T-helper 22 cell (primary cell): ENCODE data around the gene SV2B.

Experiments used
- DNase-seq: peaks from one replicate; pipeline ENCODE4 v3.0.0-alpha.2; 2020; ENCODE audit warnings: low read depth

The SV2B gene

GRCh38 chr15:91102546-91103330 lies 2.7 kb downstream of the SV2B start:
- DNase-seq, result no peak

GRCh38 chr15:91104111-91104510 lies 4.1 kb downstream of the SV2B start:
- DNase-seq, result no peak

GRCh38 chr15:91108421-91108820 lies 8.4 kb downstream of the SV2B start:
- no peak for DNase-seq

GRCh38 chr15:91109885-91110284 lies 9.8 kb downstream of the SV2B start:
- no peak for DNase-seq

GRCh38 chr15:91110407-91110806 lies 10.3 kb downstream of the SV2B start:
- DNase-seq, result no peak

DNA sequence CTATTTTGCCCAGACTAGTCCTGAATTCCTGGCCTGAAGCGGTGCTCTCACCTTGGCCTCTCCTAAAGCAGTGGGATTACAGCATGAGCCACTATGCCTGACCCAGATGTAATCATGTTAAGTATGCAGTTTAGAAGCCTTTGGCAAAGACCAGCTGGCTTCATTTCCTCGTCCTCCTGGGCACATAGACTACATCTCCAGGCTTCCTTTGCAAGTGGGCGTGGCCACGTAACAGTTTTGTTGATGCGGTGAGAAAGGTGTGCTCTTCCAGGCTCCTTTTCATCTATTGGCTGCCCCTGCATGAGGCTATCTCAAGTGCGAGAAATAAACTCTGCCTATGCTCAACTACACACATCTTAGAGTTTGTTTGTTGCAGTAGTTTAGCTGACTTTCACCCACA lies 13.0 kb downstream of the SV2B start:
- no peak for DNase-seq

- DNase-seq, result no peak
These were observed 14.2 kb downstream of the SV2B start for GRCh38 chr15:91114301-91114700.

DNA sequence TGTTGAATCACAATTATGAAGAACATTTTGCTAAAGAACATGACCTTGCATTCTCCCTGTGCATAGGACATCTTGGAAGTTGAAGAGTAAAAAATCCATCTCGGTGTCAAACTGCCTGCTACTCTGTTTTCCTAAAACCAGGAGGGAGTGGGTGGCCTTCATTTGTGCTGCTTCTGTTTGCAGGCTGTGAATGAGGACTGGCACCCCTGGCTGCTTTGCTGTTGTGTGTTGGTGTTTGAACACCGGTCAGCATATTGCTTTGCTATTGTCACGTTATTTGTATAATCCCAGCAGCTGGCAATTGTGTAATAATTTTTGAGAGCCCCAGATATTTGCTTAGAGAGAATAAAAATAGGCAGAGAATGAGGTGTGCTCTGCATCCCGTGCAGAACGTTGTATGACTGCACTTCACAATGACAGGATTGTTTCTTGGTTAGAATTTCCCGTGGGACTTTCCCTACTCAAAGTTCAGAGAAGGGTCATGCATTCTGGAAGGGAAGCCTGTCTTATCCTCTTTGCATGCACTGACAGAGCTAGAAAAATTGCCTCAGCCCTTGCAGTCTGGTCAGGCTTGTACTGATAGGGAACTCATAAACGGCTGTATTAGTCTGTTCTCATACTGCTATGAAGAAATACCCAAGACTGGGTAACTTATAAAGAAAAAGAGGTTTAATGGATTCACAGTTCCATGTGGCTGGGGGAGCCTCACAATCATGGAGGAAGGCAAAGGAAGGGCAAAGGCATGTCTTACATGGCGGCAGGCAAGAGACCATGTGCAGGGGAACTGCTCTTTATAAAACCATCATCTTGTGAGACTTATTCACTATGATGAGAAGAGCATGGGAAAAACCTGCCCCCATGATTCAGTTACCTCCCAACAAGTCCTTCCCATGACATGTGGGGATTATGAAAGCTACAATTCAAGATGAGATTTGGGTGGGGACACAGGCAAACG lies 16.3 kb downstream of the SV2B start:
- no peak for DNase-seq

DNA sequence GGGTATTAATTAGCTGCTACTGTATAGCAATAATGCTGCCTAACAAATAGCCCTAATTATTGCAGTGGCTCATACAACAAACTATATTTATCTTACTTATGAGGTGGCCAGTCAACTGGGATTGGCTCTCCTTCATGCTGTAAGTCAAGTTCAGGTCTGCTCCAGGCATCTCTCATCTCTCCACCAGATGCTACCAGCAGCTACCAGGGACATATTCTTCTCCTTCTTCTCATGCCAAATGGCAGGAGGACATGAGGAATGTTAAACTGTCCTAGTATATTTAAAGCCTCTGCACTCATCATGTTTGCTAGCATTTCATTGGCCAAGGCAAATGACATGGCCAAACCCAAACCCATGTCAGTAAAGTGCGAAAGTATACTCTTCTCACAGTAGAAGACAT lies 17.3 kb downstream of the SV2B start:
- DNase-seq, result no peak

- DNase-seq, result no peak
These were observed 18.9 kb downstream of the SV2B start for GRCh38 chr15:91118817-91119590.

DNA sequence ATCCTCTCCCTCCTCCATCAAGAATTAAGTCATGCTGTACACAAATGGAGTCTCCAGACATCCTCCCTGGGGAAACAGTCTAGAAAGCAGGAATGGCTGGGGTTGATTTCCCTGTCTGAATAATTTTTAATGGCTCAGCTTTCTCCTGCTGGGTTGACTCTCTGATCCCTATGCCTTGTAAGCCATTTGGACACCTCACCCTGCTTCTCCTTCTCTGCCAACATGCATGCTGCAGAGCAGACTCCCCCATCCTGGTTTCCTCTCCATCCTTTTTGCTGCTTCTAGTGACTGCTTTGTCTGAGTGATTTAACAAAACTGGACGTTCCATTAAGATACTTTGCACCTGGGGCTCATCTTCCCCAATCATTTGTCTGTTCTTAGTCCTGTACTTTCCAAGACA lies 22.2 kb downstream of the SV2B start:
- no peak for DNase-seq

DNA sequence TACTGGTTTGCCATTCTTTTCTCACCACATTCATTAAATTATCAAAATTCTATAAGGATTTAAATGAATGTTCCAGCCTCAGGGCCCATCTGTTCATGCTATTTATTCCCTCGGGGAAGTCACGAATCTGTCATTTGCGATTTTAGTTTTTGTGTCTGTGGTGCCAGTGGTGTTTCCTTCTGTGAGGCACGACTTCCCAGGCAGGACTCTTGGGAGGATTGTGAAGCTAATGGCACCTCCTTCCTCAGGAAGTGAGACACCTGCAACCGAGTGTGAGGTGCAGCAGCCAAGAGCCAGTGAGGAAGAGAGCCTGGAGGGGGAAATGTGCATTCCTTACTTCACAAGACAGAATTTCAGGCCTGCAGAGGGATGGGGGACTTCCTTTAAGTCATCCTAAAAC lies 24.1 kb downstream of the SV2B start:
- no peak for DNase-seq

GRCh38 chr15:91125162-91125561 lies 25.1 kb downstream of the SV2B start:
- DNase-seq, result no peak

- no peak for DNase-seq
These were observed 26.0 kb downstream of the SV2B start for GRCh38 chr15:91126080-91126479.

DNA sequence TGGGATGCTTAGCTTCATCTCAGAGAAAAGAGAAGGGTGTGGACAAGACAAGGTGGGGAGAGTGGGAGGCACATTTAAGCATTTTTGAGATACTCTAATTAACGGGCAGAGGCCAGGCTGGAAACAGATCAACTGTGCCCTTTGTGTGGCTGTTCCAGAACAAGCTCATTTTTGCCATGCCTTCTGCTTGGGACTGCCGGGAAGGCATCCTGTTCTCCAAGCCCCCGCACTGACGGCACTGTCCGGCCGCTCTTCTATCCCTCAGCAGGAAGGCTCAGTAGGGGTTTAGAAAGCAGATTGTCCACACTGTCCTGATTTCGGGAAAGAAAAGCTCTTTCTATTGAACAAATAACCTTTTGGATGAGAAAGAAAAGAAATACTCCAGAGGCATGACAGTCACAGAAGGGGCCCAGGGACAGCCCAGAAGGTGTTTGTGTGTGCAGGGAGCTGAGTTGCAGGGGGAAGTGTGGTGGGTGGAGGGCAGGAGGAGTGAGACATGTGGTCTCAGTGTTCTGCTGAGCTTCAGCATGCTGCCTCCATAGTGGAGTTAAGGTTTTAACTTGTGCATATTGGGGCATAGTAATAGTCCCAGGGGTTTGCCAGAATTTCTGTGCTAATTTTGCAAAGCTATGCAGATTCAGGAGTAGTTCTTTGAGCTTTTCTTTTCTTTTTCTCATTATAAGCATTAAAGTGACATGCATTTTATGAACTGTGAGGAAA lies 27.3 kb downstream of the SV2B start:
- DNase-seq, result no peak

GRCh38 chr15:91128016-91128415 lies 28.0 kb downstream of the SV2B start:
- no peak for DNase-seq

DNA sequence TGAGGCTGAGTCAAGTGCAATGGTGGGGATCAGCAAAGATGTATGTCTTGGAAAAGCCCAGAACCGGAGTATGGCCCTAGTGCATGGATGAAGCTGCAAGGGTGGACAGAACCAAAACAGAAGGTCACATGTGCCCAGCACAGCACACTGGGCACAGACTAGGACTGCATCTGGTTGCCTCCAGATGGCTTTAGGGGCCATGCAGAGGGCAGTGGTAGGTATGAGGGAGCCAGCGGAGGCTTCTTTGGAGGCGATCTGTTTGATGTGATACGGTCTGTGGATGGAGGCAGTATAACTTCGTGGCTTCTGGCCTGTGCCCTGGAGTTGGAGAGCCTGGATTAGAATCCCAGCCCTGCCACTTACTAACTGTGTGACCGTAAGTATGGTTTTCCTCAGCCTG lies 29.4 kb downstream of the SV2B start:
- no peak for DNase-seq

- DNase-seq, result no peak
These were observed 32.0 kb downstream of the SV2B start for GRCh38 chr15:91132079-91132478.

GRCh38 chr15:91133511-91133910 lies 33.5 kb downstream of the SV2B start:
- DNase-seq, result no peak

DNA sequence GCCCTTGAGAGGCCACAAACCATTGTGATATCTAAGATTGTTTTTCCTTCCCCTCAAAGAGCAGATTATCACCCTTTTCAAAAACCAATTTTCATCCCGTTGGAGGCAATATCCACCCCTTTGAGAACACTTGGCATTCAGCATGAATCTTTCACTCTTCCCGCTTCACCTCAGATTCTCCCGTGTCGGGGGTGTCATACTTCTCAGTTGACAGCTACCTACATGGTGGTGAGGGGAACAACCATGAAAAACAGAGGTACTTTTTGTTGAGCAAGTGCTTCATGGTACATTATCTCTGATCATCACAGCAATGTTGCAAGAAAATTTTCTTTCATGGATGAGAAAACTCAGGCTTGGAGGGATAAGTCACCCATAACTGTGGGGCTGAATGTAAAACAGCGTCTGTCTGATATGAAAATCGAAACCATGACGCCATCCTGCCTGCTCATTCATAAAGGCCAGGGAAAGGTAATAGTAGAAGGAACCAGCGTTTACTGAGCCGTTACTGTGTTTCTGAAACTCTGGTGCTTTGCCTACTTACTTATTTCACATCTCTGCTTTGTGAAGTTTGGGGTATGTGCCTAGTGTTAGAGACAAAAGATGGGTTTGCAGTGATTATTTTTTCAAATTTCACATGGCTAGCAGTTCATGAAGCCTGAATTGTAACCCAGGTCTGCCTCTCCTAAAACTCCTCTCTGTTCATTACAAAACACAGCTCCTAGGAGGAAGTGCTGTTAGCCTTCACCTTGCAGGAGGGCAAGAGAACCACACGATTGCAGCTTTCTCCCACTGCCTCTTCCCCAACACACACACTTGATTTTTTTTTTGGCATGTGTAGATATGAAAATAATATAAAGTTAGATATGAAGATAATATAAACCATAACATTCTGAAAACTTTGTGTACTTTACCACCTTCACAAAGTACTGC lies 35.4 kb downstream of the SV2B start:
- no peak for DNase-seq
